Gastroesophageal sphincter (tissue), 4 donors: ENCODE measurements around the gene SUSD6. TPM values are rescaled to one million over a fixed set of nuclear protein-coding genes. Genes with fewer than 3 reads are reported as not detected.
A peak's percentile ranks its signal among the peaks of the same experiment; 100 is the strongest.
"Not testable (repeated sequence)": the region's sequence is repeated elsewhere in the genome, so short reads cannot be mapped to it uniquely, and the experiment has no call there.

ENCODE experiments used
- ATAC-seq: fragments of 150-250 bp; one replicate; pipeline ENCODE4 v1.9.1; 2016; ENCODE audit warnings: mild to moderate bottlenecking, moderate library complexity
- H3K27ac ChIP-seq, 4 donors: fragments of 200-600 bp; sonication (generic) in 3 of 4; 1 replicate in 3 of 4; 2 replicates in 1 of 4; pipeline ENCODE4 v1.5.1; 2016 to 2019
- H3K27me3 ChIP-seq: fragments of 200-600 bp; sonication (generic); one replicate; pipeline ENCODE4 v1.5.1; 2019
- H3K36me3 ChIP-seq, 2 donors: fragments of 200-600 bp; sonication (generic); one replicate each; pipeline ENCODE4 v1.5.1; 2019; ENCODE audit warnings: control low read depth in 1 of 2
- H3K4me1 ChIP-seq, 3 donors: fragments of 200-600 bp; sonication (generic); 1 replicate in 2 of 3; 2 replicates in 1 of 3; pipeline ENCODE4 v1.5.1; 2016 to 2019; ENCODE audit warnings: control low read depth in 2 of 3
- H3K4me3 ChIP-seq, 2 donors: fragments of 200-600 bp; sonication (generic); one replicate each; pipeline ENCODE4 v1.5.1; 2019; ENCODE audit warnings: mild to moderate bottlenecking in 1 of 2, moderate library complexity in 1 of 2
- H3K9me3 ChIP-seq, 3 donors: fragments of 200-600 bp; sonication (generic); one replicate each; pipeline ENCODE4 v1.5.1; 2017 to 2019; ENCODE audit warnings: control low read depth in 2 of 3
- EP300 ChIP-seq: sonication (generic); formaldehyde crosslinking; IDR thresholded peaks from one replicate; pipeline ENCODE4 v1.6.1; 2017; ENCODE audit warnings: antibody characterized with exemption, mild to moderate bottlenecking
- POLR2A ChIP-seq, 2 donors: fragments of 450-650 bp; IDR thresholded peaks; one replicate each; pipeline ENCODE4 v1.6.1; 2017; ENCODE audit warnings: antibody characterized with exemption in 2 of 2, mild to moderate bottlenecking in 2 of 2, moderate library complexity in 1 of 2
- POLR2AphosphoS5 ChIP-seq: sonication (generic); formaldehyde crosslinking; IDR thresholded peaks from one replicate; pipeline ENCODE4 v1.6.1; 2017; ENCODE audit warnings: antibody characterized with exemption
- WGBS, 2 donors: methylation state at CpG; one replicate each; pipeline ENCODE4 v1.1.5; 2018; ENCODE audit warnings: low coverage in 1 of 2; 5-methylcytosine and 5-hydroxymethylcytosine counted together
- total RNA-seq, 4 donors: library from RNA; depleted of rRNA; stranded (reverse); fragments of >200 nt; gene quantifications; one replicate each; pipeline ENCODE4 v1.1.0, GENCODE V29; 2016
- TF ChIP-seq, protein P1 (sequence below), 4 experiments: fragments of 200-600 bp in 2 of 4; fragments of 450-650 bp in 2 of 4; sonication (generic) in 1 of 4; IDR thresholded peaks; one replicate each; pipeline ENCODE4 v1.5.1; 2017 to 2019; ENCODE audit warnings: antibody characterized with exemption in 4 of 4, mild to moderate bottlenecking in 2 of 4, moderate library complexity in 2 of 4

SUSD6 gene
- total RNA-seq, 4 donors from 2014 or later: 24.4 to 40.6 (median 38.5) TPM

DNA sequence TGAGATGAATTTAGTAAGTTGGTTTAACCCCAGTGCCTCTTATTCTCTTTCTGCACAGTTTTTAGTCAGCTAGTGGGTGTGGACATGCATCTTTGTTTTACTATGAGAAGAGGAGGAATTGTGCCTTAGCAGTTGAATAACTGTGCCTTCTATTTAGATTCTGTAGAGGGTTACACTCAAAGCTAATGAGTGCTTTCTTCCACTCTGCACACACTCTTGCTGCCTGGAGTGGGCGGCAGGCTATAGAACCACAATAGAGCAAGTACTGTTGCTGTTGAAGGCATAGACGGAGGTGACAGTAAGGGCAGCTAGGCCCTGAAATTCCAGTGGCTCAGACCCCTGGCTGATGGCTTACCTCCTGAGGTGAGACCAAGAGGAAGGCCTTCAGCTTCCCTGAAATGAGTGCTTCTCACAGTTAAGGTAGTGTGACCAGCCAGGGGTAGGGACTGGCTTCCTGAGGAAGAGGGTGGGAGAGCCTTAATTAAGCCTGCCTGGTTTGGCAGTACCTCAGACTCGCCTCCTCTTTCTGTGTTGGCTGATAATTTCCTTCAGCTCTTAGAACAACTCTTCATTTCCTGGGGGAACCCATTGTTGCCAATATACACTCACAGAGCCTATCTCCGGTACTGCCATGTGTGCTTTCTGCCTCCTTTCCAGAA lies 24.7 kb downstream of the SUSD6 start:
- 14 to 50% methylated on average over 1 to 2 of the region's 4 CpGs for whole genome bisulfite sequencing, 2 donors
- Histone ChIP-seq H3K4me1 (peaks cover 37 to 83% (median 65%) of the 10 kb centered on the region in 3 donors), H3K4me3 (no peak overlapping the region), H3K27me3 (no peaks in the 10 kb centered on the region), H3K27ac (peak overlapping the region in 3 of 4 donors; percentile 58 to 66 (median 62)), H3K36me3 (no peaks in the 10 kb centered on the region), H3K9me3 (no peaks in the 10 kb centered on the region)
- ATAC-seq: no peak
- TF ChIP-seq POLR2AphosphoS5 (no peak), EP300 (no peak), POLR2A (IDR thresholded peaks at IDR 0.05) (no peak)
- TF ChIP-seq, protein P1, sequence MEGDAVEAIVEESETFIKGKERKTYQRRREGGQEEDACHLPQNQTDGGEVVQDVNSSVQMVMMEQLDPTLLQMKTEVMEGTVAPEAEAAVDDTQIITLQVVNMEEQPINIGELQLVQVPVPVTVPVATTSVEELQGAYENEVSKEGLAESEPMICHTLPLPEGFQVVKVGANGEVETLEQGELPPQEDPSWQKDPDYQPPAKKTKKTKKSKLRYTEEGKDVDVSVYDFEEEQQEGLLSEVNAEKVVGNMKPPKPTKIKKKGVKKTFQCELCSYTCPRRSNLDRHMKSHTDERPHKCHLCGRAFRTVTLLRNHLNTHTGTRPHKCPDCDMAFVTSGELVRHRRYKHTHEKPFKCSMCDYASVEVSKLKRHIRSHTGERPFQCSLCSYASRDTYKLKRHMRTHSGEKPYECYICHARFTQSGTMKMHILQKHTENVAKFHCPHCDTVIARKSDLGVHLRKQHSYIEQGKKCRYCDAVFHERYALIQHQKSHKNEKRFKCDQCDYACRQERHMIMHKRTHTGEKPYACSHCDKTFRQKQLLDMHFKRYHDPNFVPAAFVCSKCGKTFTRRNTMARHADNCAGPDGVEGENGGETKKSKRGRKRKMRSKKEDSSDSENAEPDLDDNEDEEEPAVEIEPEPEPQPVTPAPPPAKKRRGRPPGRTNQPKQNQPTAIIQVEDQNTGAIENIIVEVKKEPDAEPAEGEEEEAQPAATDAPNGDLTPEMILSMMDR (IDR thresholded peaks at IDR 0.05): no peak

DNA sequence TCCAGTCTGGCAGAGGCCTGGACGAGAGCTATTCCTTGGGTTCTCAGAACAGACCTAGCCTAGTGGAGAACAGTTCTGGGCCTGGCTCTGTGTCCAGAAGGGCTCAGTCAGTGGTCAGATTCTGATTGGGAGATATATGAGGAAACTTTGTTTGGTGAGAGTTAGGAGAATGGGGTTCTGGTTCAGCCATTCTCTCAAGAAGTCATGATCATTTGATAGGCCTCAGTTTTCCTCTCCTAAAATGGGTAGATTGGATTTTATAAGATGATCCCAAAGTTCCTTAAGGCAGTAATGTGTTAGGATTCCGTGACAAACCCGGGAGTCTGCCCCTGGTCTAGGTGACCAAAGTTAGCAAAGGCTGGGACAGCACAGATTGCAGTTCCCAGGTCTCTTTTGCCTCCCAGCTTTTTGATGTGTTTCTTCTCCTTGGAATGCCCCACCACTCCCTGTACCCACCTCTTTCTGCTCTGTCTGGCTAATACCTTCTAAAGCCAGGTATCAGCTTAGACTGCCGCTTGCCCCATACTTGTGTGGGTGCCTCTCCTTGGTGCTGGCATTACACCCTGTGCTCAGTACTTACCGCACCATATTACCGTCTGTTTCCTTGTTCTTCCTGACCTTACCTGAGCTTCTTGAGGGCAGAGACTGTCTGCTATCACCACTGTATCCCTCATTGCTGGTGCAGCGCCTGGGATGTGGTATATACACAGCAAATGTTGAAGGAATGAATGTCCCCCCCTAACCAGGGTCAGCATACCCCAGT lies 25.5 kb downstream of the SUSD6 start:
- H3K36me3 ChIP-seq: no peaks in the 10 kb centered on the region
- H3K27me3 ChIP-seq: no peaks in the 10 kb centered on the region
- 66 to 84% methylated on average over 5 to 7 of the region's 7 CpGs for WGBS, 2 donors
- no peaks in the 10 kb centered on the region for H3K9me3 ChIP-seq
- ATAC-seq: no peak
- no peak overlapping the region for H3K4me3 ChIP-seq
- H3K27ac ChIP-seq: peak overlapping the region in 3 of 4 donors; percentile 58 to 66 (median 62)
- peaks cover 35 to 75% (median 65%) of the 10 kb centered on the region in 3 donors for H3K4me1 ChIP-seq
- TF ChIP-seq EP300 (no peak), POLR2A (IDR thresholded peaks at IDR 0.05) (no peak), POLR2AphosphoS5 (no peak)
- TF ChIP-seq, protein P1 (IDR thresholded peaks at IDR 0.05): no peak

DNA sequence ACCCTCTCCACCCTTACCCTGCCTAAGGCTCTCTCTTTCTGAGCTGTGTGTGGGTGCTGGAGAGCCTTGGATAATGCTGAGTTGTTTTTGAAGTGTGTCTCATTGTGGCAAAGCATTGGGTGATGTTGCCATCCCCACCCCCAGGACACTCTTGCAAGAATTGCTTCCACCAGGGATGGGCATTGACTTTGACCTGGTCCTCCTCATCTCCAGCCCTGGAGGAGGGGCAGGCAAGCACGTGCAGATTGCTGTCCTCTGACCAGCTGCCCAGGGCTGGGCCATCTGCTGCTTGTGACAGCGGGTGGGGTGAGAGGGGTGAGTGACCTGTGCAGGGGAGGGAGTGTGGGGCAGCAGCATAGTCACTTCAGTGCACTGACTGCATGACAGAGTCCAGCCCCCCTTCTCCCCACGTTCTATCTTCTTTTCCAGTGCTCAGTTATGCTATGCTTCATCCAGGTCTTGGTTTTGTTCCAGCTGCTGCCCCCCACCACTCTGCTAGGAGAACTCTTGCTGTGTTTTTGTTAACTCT lies 26.2 kb downstream of the SUSD6 start:
- no peaks in the 10 kb centered on the region for H3K36me3 ChIP-seq
- TF ChIP-seq, protein P1 (IDR thresholded peaks at IDR 0.05): no peak
- no peak for TF ChIP-seq POLR2A (IDR thresholded peaks at IDR 0.05)
- TF ChIP-seq POLR2AphosphoS5: no peak
- TF ChIP-seq EP300: no peak
- H3K4me3 ChIP-seq: no peak overlapping the region
- 0% methylated on average over 1 of the region's 3 CpGs for WGBS, 2 donors
- peak; percentile 39 for ATAC-seq
- H3K4me1 ChIP-seq: peaks cover 30 to 69% (median 59%) of the 10 kb centered on the region in 3 donors
- H3K27ac ChIP-seq: peak overlapping the region in 2 of 4 donors; percentile 62 to 66
- H3K9me3 ChIP-seq: no peaks in the 10 kb centered on the region
- H3K27me3 ChIP-seq: no peaks in the 10 kb centered on the region

DNA sequence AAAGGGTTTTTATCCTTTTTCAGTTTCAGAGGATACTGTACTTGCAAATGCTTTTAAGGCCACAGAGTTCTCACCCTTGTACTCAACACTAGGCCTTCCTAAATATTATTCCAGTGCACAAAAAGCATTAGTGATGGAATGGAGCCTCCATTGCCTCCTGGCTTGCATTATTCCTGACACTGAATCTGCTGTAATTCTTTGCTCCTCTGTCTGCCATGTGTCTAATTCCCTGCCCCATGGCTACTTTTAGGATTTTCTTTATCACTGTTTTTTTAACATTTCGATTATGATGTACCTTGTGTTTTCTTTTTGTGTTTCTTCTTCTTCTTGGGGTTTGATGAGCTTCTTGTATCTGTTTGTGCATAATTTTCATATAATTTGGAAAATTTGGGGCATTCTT lies 29.5 kb downstream of the SUSD6 start:
- ATAC-seq: no peak
- H3K27me3 ChIP-seq: no peaks in the 10 kb centered on the region
- H3K4me3 ChIP-seq: no peak overlapping the region
- TF ChIP-seq, protein P1 (IDR thresholded peaks at IDR 0.05): no peak
- TF ChIP-seq POLR2A (IDR thresholded peaks at IDR 0.05) (no peak), EP300 (no peak), POLR2AphosphoS5 (no peak)
- H3K4me1 ChIP-seq: peaks cover 11 to 65% (median 38%) of the 10 kb centered on the region in 3 donors
- no peak overlapping the region for H3K27ac ChIP-seq
- 91 to 100% methylated on average over 1 of the region's 1 CpG for WGBS, 2 donors
- no peaks in the 10 kb centered on the region for H3K9me3 ChIP-seq
- H3K36me3 ChIP-seq: no peaks in the 10 kb centered on the region

DNA sequence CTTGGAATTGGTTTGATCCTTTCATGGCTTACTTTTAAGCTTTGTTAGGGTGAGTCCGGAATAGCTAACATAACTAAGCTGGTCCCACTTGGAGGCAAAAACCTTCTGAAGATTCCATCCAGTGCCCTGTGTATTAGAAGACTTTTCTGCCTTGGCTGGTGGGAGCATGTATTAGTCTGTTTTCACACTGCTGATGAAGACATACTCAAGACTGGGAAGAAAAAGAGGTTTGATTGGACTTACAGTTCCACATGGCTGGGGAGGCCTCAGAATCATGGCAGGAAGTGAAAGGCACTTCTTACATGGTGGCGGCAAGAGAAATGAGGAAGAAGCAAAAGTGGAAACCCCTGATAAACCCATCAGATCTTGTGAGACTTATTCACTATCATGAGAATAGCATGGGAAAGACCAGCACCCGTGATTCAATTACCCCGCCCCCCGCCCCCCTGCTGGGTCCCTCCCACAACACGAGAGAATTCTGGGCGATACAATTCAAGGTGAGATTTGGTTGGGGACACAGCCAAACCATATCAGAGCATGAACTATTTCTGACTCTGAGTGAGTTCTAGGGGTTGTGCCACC lies 30.9 kb downstream of the SUSD6 start:
- H3K27me3 ChIP-seq, H3K4me3 ChIP-seq, H3K27ac ChIP-seq, H3K9me3 ChIP-seq, H3K36me3 ChIP-seq, ATAC-seq: not testable (repeated sequence)
- WGBS, 2 donors: 60 to 84% methylated on average over 1 to 5 of the region's 7 CpGs
- peaks cover 4 to 65% (median 29%) of the 10 kb centered on the region in 3 donors for H3K4me1 ChIP-seq
